Ishikawa (cell line): Measurements from ENCODE around the gene ATG4C.

ENCODE experiments used
- CEBPB ChIP-seq: IDR thresholded peaks from 2 replicates; pipeline ENCODE4 v1.6.1; 2012
- CREB1 ChIP-seq: IDR thresholded peaks from 2 replicates; pipeline ENCODE4 v1.6.1; 2012; ENCODE audit warnings: low read depth
- EGR1 ChIP-seq: IDR thresholded peaks from 2 replicates; pipeline ENCODE4 v1.6.1; 2012
- EP300 ChIP-seq: IDR thresholded peaks from 2 replicates; pipeline ENCODE4 v1.6.1; 2012; ENCODE audit warnings: borderline replicate concordance
- FOXM1 ChIP-seq: IDR thresholded peaks from 2 replicates; pipeline ENCODE4 v1.6.1; 2012; ENCODE audit warnings: low read depth, borderline replicate concordance
- NFIC ChIP-seq: IDR thresholded peaks from 2 replicates; pipeline ENCODE4 v1.6.1; 2012
- RAD21 ChIP-seq: IDR thresholded peaks from 2 replicates; pipeline ENCODE4 v1.6.1; 2012; ENCODE audit warnings: low read depth
- TAF1 ChIP-seq: IDR thresholded peaks from 2 replicates; pipeline ENCODE4 v1.6.1; 2012; ENCODE audit warnings: low read depth, mild to moderate bottlenecking
- TCF12 ChIP-seq: IDR thresholded peaks from 2 replicates; pipeline ENCODE4 v1.6.1; 2012; ENCODE audit warnings: low read depth
- TEAD4 ChIP-seq: IDR thresholded peaks from 2 replicates; pipeline ENCODE4 v1.6.1; 2012
- YY1 ChIP-seq: IDR thresholded peaks from 2 replicates; pipeline ENCODE4 v1.6.1; 2012; ENCODE audit warnings: low read depth
- ZBTB7A ChIP-seq: IDR thresholded peaks from 2 replicates; pipeline ENCODE4 v1.6.1; 2012; ENCODE audit warnings: low read depth
- TF ChIP-seq, protein P1 (sequence below): IDR thresholded peaks from 2 replicates; pipeline ENCODE4 v1.6.1; 2012
- TF ChIP-seq, protein P2 (sequence below): IDR thresholded peaks from 2 replicates; pipeline ENCODE4 v1.6.1; 2012; ENCODE audit warnings: low read depth, mild to moderate bottlenecking
- TF ChIP-seq, protein P3 (sequence below): IDR thresholded peaks from 2 replicates; pipeline ENCODE4 v1.6.1; 2012

Gene ATG4C

DNA sequence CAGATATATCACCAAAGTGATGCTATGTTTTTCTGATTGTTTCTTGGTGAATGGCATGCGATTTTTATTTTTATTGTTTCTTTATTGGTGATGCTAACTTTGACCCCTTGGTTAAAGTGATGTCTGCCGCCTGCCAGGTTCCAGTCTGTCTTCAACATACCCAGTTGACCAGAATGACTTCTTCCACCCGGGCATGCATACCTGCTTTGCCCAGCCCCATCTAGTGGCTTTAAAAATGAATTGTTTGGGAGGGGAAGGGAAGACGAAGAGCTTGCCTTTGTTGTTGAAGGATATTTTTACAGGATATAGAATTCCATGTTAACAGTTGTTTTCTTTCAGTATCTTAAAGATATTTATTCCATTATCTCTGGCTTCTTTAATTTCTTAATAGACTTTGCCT, 65.1 kb downstream of the ATG4C start:
- TF ChIP-seq RAD21 (no peak), CREB1 (no peak)

DNA sequence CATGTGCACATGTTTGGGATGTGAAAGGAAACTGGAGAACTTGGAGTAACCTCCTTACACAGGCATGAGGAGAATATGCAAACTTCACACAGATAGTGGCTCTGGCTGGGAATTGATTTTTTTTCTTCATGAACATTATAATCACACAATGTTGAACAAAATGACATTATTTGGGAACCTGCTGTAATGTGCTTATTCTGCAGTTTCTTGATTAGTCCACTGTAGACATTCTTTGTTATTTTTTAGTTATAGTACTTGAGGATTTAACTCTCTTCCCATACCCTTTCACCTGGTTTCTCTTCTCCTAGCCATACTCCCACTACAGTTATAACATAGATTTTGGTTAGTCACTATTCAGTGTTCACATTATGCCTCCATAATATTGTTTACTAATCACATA, 68.3 kb downstream of the ATG4C start:
- TF ChIP-seq CREB1 (no peak), TCF12 (no peak), YY1 (no peak), RAD21 (no peak), EGR1 (no peak), CEBPB (no peak), TEAD4 (no peak), NFIC (no peak), FOXM1 (no peak), TAF1 (no peak), ZBTB7A (no peak), EP300 (no peak)
- TF ChIP-seq, protein P1, sequence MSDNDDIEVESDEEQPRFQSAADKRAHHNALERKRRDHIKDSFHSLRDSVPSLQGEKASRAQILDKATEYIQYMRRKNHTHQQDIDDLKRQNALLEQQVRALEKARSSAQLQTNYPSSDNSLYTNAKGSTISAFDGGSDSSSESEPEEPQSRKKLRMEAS: no peak
- TF ChIP-seq, protein P2, sequence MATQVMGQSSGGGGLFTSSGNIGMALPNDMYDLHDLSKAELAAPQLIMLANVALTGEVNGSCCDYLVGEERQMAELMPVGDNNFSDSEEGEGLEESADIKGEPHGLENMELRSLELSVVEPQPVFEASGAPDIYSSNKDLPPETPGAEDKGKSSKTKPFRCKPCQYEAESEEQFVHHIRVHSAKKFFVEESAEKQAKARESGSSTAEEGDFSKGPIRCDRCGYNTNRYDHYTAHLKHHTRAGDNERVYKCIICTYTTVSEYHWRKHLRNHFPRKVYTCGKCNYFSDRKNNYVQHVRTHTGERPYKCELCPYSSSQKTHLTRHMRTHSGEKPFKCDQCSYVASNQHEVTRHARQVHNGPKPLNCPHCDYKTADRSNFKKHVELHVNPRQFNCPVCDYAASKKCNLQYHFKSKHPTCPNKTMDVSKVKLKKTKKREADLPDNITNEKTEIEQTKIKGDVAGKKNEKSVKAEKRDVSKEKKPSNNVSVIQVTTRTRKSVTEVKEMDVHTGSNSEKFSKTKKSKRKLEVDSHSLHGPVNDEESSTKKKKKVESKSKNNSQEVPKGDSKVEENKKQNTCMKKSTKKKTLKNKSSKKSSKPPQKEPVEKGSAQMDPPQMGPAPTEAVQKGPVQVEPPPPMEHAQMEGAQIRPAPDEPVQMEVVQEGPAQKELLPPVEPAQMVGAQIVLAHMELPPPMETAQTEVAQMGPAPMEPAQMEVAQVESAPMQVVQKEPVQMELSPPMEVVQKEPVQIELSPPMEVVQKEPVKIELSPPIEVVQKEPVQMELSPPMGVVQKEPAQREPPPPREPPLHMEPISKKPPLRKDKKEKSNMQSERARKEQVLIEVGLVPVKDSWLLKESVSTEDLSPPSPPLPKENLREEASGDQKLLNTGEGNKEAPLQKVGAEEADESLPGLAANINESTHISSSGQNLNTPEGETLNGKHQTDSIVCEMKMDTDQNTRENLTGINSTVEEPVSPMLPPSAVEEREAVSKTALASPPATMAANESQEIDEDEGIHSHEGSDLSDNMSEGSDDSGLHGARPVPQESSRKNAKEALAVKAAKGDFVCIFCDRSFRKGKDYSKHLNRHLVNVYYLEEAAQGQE: no peak
- TF ChIP-seq, protein P3, sequence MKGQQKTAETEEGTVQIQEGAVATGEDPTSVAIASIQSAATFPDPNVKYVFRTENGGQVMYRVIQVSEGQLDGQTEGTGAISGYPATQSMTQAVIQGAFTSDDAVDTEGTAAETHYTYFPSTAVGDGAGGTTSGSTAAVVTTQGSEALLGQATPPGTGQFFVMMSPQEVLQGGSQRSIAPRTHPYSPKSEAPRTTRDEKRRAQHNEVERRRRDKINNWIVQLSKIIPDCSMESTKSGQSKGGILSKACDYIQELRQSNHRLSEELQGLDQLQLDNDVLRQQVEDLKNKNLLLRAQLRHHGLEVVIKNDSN: no peak

DNA sequence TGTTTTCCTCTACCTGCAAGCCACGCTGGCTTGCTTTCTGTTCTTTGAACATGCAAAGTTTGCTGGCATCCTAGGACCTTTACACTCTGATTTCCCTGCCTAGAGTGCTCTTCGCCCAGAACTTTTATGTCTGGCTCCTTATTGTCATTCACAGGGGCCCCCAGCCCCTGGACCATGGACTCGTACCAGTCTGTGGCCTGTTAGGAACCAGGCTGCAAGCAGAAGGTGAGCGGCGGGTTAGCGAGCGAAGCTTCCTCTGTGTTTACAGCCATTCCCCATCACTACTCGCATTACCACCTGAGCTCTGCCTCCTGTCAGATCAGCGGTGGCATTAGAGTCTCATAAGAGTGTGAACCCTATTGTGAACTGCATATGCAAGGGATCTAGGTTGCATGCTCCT, 73.0 kb downstream of the ATG4C start:
- TF ChIP-seq TAF1 (no peak), CREB1 (no peak), YY1 (no peak), NFIC (no peak), EP300 (no peak), TCF12 (no peak), TEAD4 (no peak), FOXM1 (no peak), RAD21 (no peak), CEBPB (no peak), EGR1 (no peak), ZBTB7A (no peak)
- TF ChIP-seq, protein P3: no peak
- TF ChIP-seq, protein P2: no peak
- TF ChIP-seq, protein P1: no peak

DNA sequence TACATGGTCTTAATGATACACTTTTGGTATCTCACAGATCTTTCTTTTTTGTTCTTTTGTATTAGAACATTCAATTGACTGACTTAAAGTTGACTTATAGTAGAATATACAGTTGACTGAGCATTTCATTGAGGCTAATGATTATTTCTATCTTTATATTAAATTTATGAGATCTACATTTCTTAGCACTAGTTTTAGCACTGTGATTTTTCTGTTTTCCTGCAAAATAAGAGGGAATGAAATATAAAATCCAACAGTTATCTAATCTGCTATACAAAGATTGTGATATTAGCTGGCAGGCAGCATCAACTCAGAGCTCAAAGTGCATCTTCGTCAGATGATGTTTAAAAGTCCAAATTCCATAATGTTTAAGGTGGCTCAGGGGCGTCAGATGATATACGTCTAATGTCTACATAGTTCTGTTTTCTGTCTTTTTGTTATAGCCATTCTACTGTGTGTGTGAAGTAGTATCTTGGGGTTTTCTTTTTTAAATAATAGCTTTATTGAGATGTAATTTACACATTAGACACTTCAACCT, 85.4 kb downstream of the ATG4C start:
- TF ChIP-seq TEAD4 (no peak), FOXM1 (no peak), ZBTB7A (no peak), CREB1 (no peak), TCF12 (no peak), EP300 (no peak), EGR1 (no peak), RAD21 (no peak), YY1 (no peak), NFIC (no peak), CEBPB (no peak), TAF1 (no peak)
- TF ChIP-seq, protein P1: no peak
- TF ChIP-seq, protein P2: no peak
- TF ChIP-seq, protein P3: no peak
